Coronary artery (tissue), 2 donors: ENCODE data around the gene HOXA11.
A peak's percentile ranks its signal among the peaks of the same experiment; 100 is the strongest.

Experiments
- DNase-seq: peaks from one replicate; pipeline ENCODE4 v3.0.0-alpha.2; 2017; ENCODE audit warnings: low spot score
- H3K27ac ChIP-seq, 2 donors: fragments of 200-600 bp; sonication (generic); one replicate each; pipeline ENCODE4 v1.5.1; 2016 to 2019
- H3K4me3 ChIP-seq: fragments of 200-600 bp; sonication (generic); 2 replicates; pipeline ENCODE4 v1.5.1; 2016; ENCODE audit warnings: mild to moderate bottlenecking, moderate library complexity
- CTCF ChIP-seq: fragments of 200-600 bp; sonication (generic); IDR thresholded peaks from one replicate; pipeline ENCODE4 v1.5.1; 2019; ENCODE audit warnings: antibody characterized with exemption

HOXA11 gene

GRCh38 chr7:27148756-27149641 lies 36.0 kb downstream of the HOXA11 start:
- no peak for TF ChIP-seq CTCF
- Histone ChIP-seq H3K4me3 (no peak overlapping the region), H3K27ac (no peak overlapping the region)
- DNase-seq, result peak; percentile 61

- no peak for TF ChIP-seq CTCF
- peak; percentile 68 for DNase-seq
- Histone ChIP-seq H3K27ac (no peak overlapping the region), H3K4me3 (peak overlapping the region; percentile 65)
Observed at GRCh38 chr7:27148031-27148755, 36.8 kb downstream of the HOXA11 start.

GRCh38 chr7:27147199-27148030 lies 37.6 kb downstream of the HOXA11 start, which contains the start of gene HOXA6:
Gene HOXA6 (minus strand): TSS chr7:27147774. CDS start chr7:27147749, 25 bp downstream.
- peak; percentile 73 for DNase-seq
- Histone ChIP-seq H3K27ac (no peak within 1 kb of the TSS), H3K4me3 (peak within 1 kb of the TSS; percentile 65)
- no peak for TF ChIP-seq CTCF

GRCh38 chr7:27146491-27147198 lies 38.4 kb downstream of the HOXA11 start:
- peak; percentile 54 for DNase-seq
- Histone ChIP-seq H3K27ac (no peak overlapping the region), H3K4me3 (no peak overlapping the region)
- no peak for TF ChIP-seq CTCF

- Histone ChIP-seq H3K4me3 (no peak overlapping the region), H3K27ac (no peak overlapping the region)
- DNase-seq, result no peak
- TF ChIP-seq CTCF, result no peak
Observed at GRCh38 chr7:27145914-27146412, 39.1 kb downstream of the HOXA11 start.
